Transverse colon (tissue), 3 donors: ENCODE measurements around the gene CORO1A.

ENCODE experiments used
- POLR2A ChIP-seq: fragments of 450-650 bp; IDR thresholded peaks from one replicate; pipeline ENCODE4 v1.6.1; 2016; ENCODE audit warnings: antibody characterized with exemption, mild to moderate bottlenecking, moderate library complexity
- TF ChIP-seq, protein P1 (sequence below), 5 experiments: fragments of 200-600 bp in 3 of 5; fragments of 450-650 bp in 2 of 5; sonication (generic) in 3 of 5; IDR thresholded peaks; 1 replicate in 2 of 5; 2 replicates in 3 of 5; pipeline ENCODE4 v1.5.1; 2016 to 2017; ENCODE audit warnings: antibody characterized with exemption in 5 of 5, inconsistent platforms in 3 of 5, mild to moderate bottlenecking in 2 of 5, moderate library complexity in 1 of 5

GRCh38 chr16:30151091-30151490 is 32.3 kb upstream of the CORO1A start:
- TF ChIP-seq, protein P1, sequence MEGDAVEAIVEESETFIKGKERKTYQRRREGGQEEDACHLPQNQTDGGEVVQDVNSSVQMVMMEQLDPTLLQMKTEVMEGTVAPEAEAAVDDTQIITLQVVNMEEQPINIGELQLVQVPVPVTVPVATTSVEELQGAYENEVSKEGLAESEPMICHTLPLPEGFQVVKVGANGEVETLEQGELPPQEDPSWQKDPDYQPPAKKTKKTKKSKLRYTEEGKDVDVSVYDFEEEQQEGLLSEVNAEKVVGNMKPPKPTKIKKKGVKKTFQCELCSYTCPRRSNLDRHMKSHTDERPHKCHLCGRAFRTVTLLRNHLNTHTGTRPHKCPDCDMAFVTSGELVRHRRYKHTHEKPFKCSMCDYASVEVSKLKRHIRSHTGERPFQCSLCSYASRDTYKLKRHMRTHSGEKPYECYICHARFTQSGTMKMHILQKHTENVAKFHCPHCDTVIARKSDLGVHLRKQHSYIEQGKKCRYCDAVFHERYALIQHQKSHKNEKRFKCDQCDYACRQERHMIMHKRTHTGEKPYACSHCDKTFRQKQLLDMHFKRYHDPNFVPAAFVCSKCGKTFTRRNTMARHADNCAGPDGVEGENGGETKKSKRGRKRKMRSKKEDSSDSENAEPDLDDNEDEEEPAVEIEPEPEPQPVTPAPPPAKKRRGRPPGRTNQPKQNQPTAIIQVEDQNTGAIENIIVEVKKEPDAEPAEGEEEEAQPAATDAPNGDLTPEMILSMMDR (IDR thresholded peaks at IDR 0.05): no peak
- no peak for TF ChIP-seq POLR2A
